PC-3 (cell line): ENCODE measurements around the gene ELOVL2.
"Not testable (repeated sequence)": the region's sequence is repeated elsewhere in the genome, so short reads cannot be mapped to it uniquely, and the experiment has no call there.

ENCODE experiments used
- EZH2 ChIP-seq: fragments of 300-600 bp; sonication (generic); IDR thresholded peaks from one replicate; pipeline ENCODE4 v1.6.1; 2017; ENCODE audit warnings: antibody characterized with exemption, mild to moderate bottlenecking, low read length; ENCODE audit not compliant: unreplicated experiment
- EZH2phosphoT487 ChIP-seq: fragments of 300-600 bp; sonication (generic); IDR thresholded peaks from 2 replicates; pipeline ENCODE4 v1.6.1; 2018; ENCODE audit warnings: mild to moderate bottlenecking, antibody characterized with exemption, low read length, borderline replicate concordance
- TF ChIP-seq, protein P1 (sequence below): fragments of 300-600 bp; sonication (generic); conservative IDR thresholded peaks from 2 replicates; pipeline ENCODE4 v1.5.1; 2017; ENCODE audit warnings: antibody characterized with exemption, low read depth, mild to moderate bottlenecking, low read length

- TF ChIP-seq, protein P1, sequence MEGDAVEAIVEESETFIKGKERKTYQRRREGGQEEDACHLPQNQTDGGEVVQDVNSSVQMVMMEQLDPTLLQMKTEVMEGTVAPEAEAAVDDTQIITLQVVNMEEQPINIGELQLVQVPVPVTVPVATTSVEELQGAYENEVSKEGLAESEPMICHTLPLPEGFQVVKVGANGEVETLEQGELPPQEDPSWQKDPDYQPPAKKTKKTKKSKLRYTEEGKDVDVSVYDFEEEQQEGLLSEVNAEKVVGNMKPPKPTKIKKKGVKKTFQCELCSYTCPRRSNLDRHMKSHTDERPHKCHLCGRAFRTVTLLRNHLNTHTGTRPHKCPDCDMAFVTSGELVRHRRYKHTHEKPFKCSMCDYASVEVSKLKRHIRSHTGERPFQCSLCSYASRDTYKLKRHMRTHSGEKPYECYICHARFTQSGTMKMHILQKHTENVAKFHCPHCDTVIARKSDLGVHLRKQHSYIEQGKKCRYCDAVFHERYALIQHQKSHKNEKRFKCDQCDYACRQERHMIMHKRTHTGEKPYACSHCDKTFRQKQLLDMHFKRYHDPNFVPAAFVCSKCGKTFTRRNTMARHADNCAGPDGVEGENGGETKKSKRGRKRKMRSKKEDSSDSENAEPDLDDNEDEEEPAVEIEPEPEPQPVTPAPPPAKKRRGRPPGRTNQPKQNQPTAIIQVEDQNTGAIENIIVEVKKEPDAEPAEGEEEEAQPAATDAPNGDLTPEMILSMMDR: not testable (repeated sequence)
- TF ChIP-seq EZH2phosphoT487, EZH2: not testable (repeated sequence)
Measured at GRCh38 chr6:10984959-10985358, 59.1 kb downstream of the ELOVL2 start.
